ENCODE results near the gene ALDOA. TPM values are rescaled to one million over a fixed set of nuclear protein-coding genes. Genes with fewer than 3 reads are reported as not detected.

Gene ALDOA
- total and polyA plus RNA-seq, 9 of the 15 experiments (the other 6 are each of a cell fraction or from before 2014, with no cell fraction given), result 311 to 2,224 (median 1,293) TPM

GRCh38 chr16:30052671-30053372 is 12.7 kb upstream of the ALDOA start (continued):
- TF ChIP-seq CHAMP1 (IDR thresholded peaks at IDR 0.05) (no peak), POLR3A (IDR thresholded peaks at IDR 0.05; ENCODE audit: borderline replicate concordance, extremely low read depth, insufficient read depth, insufficient read length) (no peak), BMI1 (IDR thresholded peaks at IDR 0.05; ENCODE audit: low read length) (peak; percentile 92), ZNF584 (CRISPR knock-in tag; IDR thresholded peaks at IDR 0.05; ENCODE audit: low read depth) (no peak), ZNF717 (CRISPR knock-in tag; IDR thresholded peaks at IDR 0.05) (no peak), MNT (conservative IDR thresholded peaks at IDR 0.05) (peak; percentile 60 to 88), ETV5 (CRISPR knock-in tag; IDR thresholded peaks at IDR 0.05; ENCODE audit: low read depth) (peak; percentile 55), MGA (IDR thresholded peaks at IDR 0.05) (peak; percentile 99), ZNF507 (tag; conservative IDR thresholded peaks at IDR 0.05) (no peak), ZKSCAN1 (IDR thresholded peaks at IDR 0.05; ENCODE audit: low read depth, low read length) (peak; percentile 54; the same call in 1 of the 2 replicates), ZNF124 (CRISPR knock-in tag; IDR thresholded peaks at IDR 0.05) (no peak), ZNF263 (CRISPR knock-in tag; IDR thresholded peaks at IDR 0.05; ENCODE audit: borderline replicate concordance) (peak; percentile 80)

Measured in K562 (cell line).